Activated naive CD8-positive, alpha-beta T cell treated with anti-CD3 and anti-CD28 coated beads for 36 hours (primary cell): ENCODE results near the gene SH2D4B. TPM values are rescaled to one million over a fixed set of nuclear protein-coding genes. Genes with fewer than 3 reads are reported as not detected.
A peak's percentile ranks its signal among the peaks of the same experiment; 100 is the strongest.
"Not testable (repeated sequence)": the region's sequence is repeated elsewhere in the genome, so short reads cannot be mapped to it uniquely, and the experiment has no call there.

Experiments
- DNase-seq: peaks from one replicate; pipeline ENCODE4 v3.0.0; 2021
- H3K27ac Mint-ChIP-seq: one replicate; pipeline ENCODE4 v1.8.0; 2022; ENCODE audit warnings: mild to moderate bottlenecking, moderate library complexity, mixed read lengths
- H3K27me3 Mint-ChIP-seq: one replicate; pipeline ENCODE4 v1.8.0; 2022; ENCODE audit warnings: mild to moderate bottlenecking, mixed read lengths
- H3K36me3 Mint-ChIP-seq: one replicate; pipeline ENCODE4 v1.8.0; 2021; ENCODE audit warnings: mild to moderate bottlenecking, mixed read lengths
- H3K4me1 Mint-ChIP-seq: one replicate; pipeline ENCODE4 v1.8.0; 2021; ENCODE audit warnings: mixed read lengths
- H3K4me3 Mint-ChIP-seq: one replicate; pipeline ENCODE4 v1.8.0; 2022; ENCODE audit warnings: mild to moderate bottlenecking, moderate library complexity, mixed read lengths
- H3K9me3 Mint-ChIP-seq: one replicate; pipeline ENCODE4 v1.8.0; 2022; ENCODE audit warnings: mixed read lengths
- total RNA-seq, 2 experiments: library from RNA; stranded (reverse); gene quantifications; one replicate each; pipeline ENCODE4 v1.2.3, GENCODE V29; 2021

The SH2D4B gene
- total RNA-seq, 2 experiments from 2014 or later = 0.08 to 0.18 TPM

GRCh38 chr10:80540981-80541750, 3.5 kb downstream of the SH2D4B start:
- no peak overlapping the region for H3K4me3 Mint-ChIP-seq
- H3K27ac Mint-ChIP-seq = peak overlapping the region; percentile 61
- no peaks in the 10 kb centered on the region for H3K27me3 Mint-ChIP-seq
- H3K36me3 Mint-ChIP-seq = peaks cover 2% of the 10 kb centered on the region
- no peak for DNase-seq
- no peaks in the 10 kb centered on the region for H3K9me3 Mint-ChIP-seq
- H3K4me1 Mint-ChIP-seq = peaks cover 15% of the 10 kb centered on the region

DNA sequence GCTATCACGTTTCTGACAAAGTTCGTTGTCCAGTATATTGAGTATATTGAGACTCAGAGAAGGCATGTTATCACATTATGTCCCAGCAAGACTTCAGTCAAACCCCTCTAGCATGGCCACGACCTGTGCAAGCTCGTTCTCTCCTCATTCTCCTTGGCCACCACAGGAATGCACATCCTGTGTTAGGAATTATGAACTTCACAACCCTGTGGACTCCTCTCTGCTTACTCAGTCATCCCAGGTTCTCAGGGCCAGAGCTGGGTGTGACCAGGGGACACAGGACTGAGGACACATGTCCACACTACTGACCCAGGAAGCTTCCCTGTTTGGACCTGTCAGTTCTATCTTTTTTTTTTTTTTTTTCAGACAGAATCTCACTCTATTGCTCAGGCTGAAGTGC, 4.4 kb downstream of the SH2D4B start:
- Mint-ChIP-seq H3K36me3 (no peaks in the 10 kb centered on the region), H3K27ac (no peak overlapping the region), H3K4me3 (no peak overlapping the region), H3K4me1 (peaks cover 11% of the 10 kb centered on the region), H3K9me3 (no peaks in the 10 kb centered on the region), H3K27me3 (no peaks in the 10 kb centered on the region)
- no peak for DNase-seq

GRCh38 chr10:80542652-80543318, 5.1 kb downstream of the SH2D4B start:
- DNase-seq = no peak
- no peak overlapping the region for H3K27ac Mint-ChIP-seq
- H3K27me3 Mint-ChIP-seq = no peaks in the 10 kb centered on the region
- H3K4me3 Mint-ChIP-seq = no peak overlapping the region
- no peaks in the 10 kb centered on the region for H3K9me3 Mint-ChIP-seq
- peaks cover 11% of the 10 kb centered on the region for H3K4me1 Mint-ChIP-seq
- H3K36me3 Mint-ChIP-seq = no peaks in the 10 kb centered on the region

GRCh38 chr10:80543319-80543672, 5.6 kb downstream of the SH2D4B start:
- H3K4me3 Mint-ChIP-seq, H3K9me3 Mint-ChIP-seq, H3K27me3 Mint-ChIP-seq, H3K36me3 Mint-ChIP-seq, H3K27ac Mint-ChIP-seq, DNase-seq: not testable (repeated sequence)
- peaks cover 11% of the 10 kb centered on the region for H3K4me1 Mint-ChIP-seq

DNA sequence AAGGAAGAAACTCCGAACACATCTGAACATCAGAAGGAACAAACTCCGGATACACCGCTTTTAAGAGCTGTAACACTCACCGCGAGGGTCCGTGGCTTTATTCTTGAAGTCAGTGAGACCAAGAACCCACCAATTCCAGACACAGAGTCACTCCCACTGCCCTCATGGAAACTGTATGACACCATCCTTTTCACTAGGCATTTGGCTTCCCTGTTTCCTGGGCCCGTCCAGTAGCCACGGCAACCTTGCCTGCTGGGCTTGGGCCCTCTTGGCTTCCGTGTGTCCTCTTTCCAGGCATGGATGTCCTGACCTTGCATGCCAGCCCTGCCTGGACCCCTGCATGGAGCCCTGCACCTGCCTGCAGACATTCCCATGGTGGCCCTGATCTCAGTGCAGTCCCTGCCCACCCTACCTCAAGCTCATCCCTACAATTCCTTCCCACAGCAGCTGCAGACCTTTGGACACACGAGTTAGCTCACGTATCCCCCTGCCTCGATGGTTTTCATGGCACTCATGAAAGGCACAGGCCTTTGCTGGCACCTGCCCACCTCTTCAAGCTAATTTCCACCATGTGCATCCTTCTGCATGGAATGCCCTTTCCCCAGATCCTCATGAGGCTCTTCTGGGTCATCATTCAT, 6.7 kb downstream of the SH2D4B start:
- Mint-ChIP-seq H3K36me3 (no peaks in the 10 kb centered on the region), H3K4me3 (no peak overlapping the region), H3K4me1 (peaks cover 11% of the 10 kb centered on the region), H3K27ac (no peak overlapping the region), H3K9me3 (no peaks in the 10 kb centered on the region), H3K27me3 (no peaks in the 10 kb centered on the region)
- no peak for DNase-seq

DNA sequence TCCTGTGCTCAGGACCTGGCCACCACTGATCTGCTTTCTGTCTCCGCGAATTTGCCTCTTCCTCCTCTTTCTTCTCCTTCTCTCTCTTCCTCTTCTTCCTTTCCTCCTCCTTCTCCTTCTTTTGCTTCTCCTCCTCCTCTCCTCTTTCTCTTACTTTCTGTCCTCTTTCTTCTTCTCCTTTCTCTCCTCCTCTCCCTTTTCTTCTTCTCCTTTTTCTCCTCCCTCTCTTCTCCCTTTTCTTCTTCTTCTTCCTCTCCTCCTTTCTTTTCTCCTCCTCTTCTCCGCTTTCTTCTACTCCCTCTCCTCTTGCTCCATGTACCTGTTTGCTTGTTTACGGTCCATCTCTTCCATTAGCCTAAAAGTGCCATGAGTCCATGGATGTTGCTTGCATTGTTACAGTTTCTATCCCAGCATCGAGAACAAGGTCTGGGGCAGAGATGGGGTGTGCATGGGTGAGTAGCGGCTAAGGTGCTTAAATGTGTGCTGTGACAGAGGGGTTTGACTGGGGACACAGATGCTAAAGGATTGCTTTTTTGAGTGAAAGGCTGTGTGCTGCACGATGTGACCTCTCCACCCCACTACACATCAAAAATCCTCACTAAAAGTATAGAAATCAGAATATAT, 7.7 kb downstream of the SH2D4B start:
- H3K4me3 Mint-ChIP-seq = no peak overlapping the region
- no peak overlapping the region for H3K27ac Mint-ChIP-seq
- DNase-seq = no peak
- H3K4me1 Mint-ChIP-seq = peaks cover 11% of the 10 kb centered on the region
- H3K9me3 Mint-ChIP-seq = no peaks in the 10 kb centered on the region
- H3K27me3 Mint-ChIP-seq = no peaks in the 10 kb centered on the region
- no peaks in the 10 kb centered on the region for H3K36me3 Mint-ChIP-seq

DNA sequence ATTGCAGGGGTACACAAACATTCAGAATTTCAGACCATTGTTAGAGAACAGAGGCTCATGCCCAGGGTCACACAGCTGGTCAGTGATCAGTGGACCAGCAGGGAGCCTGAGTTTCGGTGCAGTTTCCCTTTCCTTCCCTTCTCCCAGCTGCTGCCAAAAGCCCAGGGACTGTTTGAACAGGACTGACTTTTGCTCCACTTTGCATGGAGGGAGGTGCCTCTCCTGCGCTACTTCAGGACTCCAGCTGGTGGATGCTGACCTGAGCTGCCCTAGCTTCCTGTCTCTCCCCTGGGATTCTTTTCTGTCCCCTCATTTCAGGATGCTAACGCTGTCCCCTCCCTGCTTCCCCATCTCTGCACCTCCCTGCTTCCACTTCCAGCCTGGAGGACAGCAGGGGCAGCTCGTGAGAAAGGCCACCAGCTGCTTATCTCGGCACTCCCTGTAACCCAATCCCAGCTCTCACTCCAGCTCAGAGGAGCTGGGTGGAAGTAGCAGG, 14.5 kb downstream of the SH2D4B start:
- no peak for DNase-seq
- H3K27ac Mint-ChIP-seq = no peak overlapping the region
- no peaks in the 10 kb centered on the region for H3K9me3 Mint-ChIP-seq
- peaks cover 5% of the 10 kb centered on the region for H3K27me3 Mint-ChIP-seq
- no peaks in the 10 kb centered on the region for H3K36me3 Mint-ChIP-seq
- no peaks in the 10 kb centered on the region for H3K4me1 Mint-ChIP-seq
- no peak overlapping the region for H3K4me3 Mint-ChIP-seq

DNA sequence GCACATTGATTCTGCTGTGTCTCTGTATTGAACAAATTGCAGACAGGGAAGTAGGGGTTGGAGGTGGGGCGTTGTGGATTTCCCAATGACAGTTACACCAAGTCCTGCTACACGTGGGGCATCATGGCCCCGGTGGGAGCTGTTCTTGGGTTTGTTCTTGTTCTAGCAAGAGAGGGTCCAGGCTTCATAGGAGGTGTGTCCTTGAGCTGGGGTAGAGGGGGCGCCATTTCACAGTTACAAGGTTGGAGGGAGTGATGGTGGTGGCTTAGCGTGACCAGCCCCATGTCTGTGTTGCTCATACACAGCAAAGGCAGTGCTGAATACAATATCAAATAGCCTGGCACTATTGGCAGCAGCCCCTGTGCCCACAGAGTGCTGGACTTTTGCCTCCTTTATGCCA, 15.7 kb downstream of the SH2D4B start:
- Mint-ChIP-seq H3K4me1 (peaks cover 3% of the 10 kb centered on the region), H3K27ac (no peak overlapping the region)
- DNase-seq = no peak

DNA sequence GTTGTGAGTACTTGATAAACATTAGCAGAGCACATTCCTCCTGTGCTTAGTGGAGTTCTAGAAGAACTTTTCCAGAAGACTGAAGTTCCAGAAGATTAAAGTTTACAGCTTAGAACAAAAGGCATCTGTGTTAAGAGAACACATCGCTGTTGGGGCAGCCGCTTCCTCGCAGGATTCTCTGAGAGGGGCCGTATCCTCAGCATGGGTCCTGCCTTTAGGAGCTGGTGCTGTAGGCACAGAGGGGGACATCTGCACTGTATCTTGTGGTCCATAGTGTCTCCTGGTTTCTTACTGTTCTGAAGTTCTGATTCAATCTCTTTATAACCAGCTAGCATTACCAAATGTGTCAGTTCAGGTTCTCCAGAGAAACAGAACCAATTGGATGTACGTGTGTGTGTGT, 16.3 kb downstream of the SH2D4B start:
- Mint-ChIP-seq H3K4me3 (no peak overlapping the region), H3K27ac (no peak overlapping the region), H3K9me3 (no peaks in the 10 kb centered on the region), H3K27me3 (peaks cover 5% of the 10 kb centered on the region), H3K36me3 (no peaks in the 10 kb centered on the region), H3K4me1 (peaks cover 3% of the 10 kb centered on the region)
- no peak for DNase-seq

More for the DNA sequence above, 15.7 kb downstream of the SH2D4B start:
- Mint-ChIP-seq H3K27me3 (peaks cover 5% of the 10 kb centered on the region), H3K4me3 (no peak overlapping the region), H3K9me3 (no peaks in the 10 kb centered on the region), H3K36me3 (no peaks in the 10 kb centered on the region)

DNA sequence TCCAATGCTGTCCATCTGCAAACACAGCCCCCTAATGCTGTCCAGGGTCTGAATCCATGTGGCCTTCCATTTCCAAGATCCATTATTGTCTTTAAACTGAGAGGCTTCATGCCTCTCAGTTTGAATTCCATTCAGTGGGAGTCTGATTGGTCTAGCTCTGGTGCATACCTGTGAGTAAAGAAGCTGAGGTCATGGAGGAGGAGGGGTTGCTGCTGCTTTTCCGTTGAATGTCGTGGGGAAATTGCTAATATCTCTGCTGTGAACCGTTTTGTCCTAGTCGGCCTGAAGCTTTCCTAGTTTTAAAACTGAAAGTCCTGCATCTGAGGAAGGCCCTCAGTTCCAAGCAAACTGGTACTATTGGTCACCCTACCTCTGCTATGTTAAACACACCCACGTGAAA, 17.7 kb downstream of the SH2D4B start:
- peaks cover 3% of the 10 kb centered on the region for H3K4me1 Mint-ChIP-seq
- no peak overlapping the region for H3K27ac Mint-ChIP-seq
- no peaks in the 10 kb centered on the region for H3K9me3 Mint-ChIP-seq
- no peak for DNase-seq
- no peaks in the 10 kb centered on the region for H3K36me3 Mint-ChIP-seq
- H3K27me3 Mint-ChIP-seq = peaks cover 5% of the 10 kb centered on the region
- no peak overlapping the region for H3K4me3 Mint-ChIP-seq

DNA sequence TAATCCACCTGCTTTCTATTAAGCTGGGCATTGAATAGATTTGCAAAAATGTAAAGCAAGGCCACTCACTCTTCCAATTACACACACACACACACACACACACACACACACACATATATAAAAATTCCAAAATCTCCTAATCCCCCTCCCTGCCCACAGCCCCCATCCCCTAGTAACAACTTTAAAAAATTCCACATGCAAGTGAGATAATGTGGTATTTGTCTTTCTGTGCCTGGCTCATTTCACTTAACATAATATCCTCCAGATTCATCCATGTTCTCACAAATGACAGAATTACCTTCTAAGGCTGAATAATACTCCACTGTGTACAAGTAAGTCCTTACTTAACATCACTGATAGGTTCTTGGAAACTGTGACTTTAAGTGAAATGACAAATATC, 24.2 kb downstream of the SH2D4B start:
- H3K27ac Mint-ChIP-seq = no peak overlapping the region
- no peaks in the 10 kb centered on the region for H3K27me3 Mint-ChIP-seq
- no peak for DNase-seq
- no peak overlapping the region for H3K4me3 Mint-ChIP-seq
- H3K9me3 Mint-ChIP-seq = no peaks in the 10 kb centered on the region
- peaks cover 3% of the 10 kb centered on the region for H3K4me1 Mint-ChIP-seq
- H3K36me3 Mint-ChIP-seq = no peaks in the 10 kb centered on the region

DNA sequence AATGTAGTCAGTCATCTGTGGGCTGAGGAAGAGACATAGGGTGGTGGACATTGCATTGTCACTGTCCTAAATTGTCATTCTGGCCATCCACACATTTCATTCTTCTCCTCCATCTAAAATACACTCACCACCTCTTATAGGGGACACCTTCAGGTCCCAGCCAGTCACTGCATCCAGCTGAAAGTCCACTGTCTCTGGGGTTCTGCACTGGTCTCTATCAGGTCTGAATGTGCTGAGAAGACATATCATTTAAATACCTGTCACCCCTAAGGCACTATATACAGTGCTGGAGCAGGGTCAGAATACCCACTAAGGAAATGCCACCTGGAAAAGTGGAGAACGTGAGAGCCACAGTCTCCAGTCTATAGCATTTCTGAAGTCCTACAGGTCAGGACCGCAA, 29.6 kb downstream of the SH2D4B start:
- H3K27ac Mint-ChIP-seq = no peak overlapping the region
- H3K4me1 Mint-ChIP-seq = no peaks in the 10 kb centered on the region
- DNase-seq = no peak
- no peaks in the 10 kb centered on the region for H3K36me3 Mint-ChIP-seq
- no peaks in the 10 kb centered on the region for H3K9me3 Mint-ChIP-seq
- H3K27me3 Mint-ChIP-seq = no peaks in the 10 kb centered on the region
- no peak overlapping the region for H3K4me3 Mint-ChIP-seq

DNA sequence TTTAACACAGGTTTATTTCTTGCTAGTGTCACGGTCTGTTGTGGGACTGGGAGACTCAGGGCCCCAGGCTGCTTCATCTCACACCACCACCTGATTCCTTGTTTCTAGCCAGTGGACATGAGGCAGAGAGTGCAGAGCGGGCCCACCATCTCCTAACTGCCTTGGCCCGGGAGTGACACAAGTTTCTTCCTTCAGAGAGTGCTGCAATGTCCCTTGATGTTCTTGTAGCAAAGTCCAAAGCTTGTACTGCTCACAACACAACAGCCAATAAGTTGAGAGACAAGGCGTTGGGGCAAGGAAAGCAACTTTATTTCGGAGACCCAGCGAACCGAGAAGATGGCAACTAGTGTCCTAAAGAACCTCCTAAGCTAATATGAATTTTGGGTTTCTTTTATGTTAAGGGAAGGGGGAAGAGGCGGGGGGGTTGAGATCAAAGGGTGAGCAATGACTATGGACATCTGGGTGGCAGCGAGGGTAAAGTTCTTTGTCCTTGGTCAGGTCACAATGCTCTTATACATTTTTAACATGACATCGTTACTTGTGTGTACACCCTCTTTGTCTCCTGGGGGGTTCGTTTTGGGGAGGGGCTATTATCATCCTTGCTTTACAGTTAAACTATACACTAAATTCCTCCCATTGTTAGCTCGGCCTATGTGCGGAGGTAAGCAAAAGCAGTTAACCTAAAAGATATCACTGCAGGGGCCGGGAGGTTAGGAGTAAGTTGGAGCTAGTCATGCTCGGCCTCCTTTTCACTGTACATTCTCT, 31.6 kb downstream of the SH2D4B start:
- no peaks in the 10 kb centered on the region for H3K9me3 Mint-ChIP-seq
- no peaks in the 10 kb centered on the region for H3K27me3 Mint-ChIP-seq
- no peaks in the 10 kb centered on the region for H3K36me3 Mint-ChIP-seq
- no peak overlapping the region for H3K27ac Mint-ChIP-seq
- no peak for DNase-seq
- no peak overlapping the region for H3K4me3 Mint-ChIP-seq
- H3K4me1 Mint-ChIP-seq = no peaks in the 10 kb centered on the region

GRCh38 chr10:80571352-80571751, 33.6 kb downstream of the SH2D4B start:
- H3K27ac Mint-ChIP-seq = no peak overlapping the region
- DNase-seq = no peak
- H3K27me3 Mint-ChIP-seq = no peaks in the 10 kb centered on the region
- H3K4me3 Mint-ChIP-seq = no peak overlapping the region
- no peaks in the 10 kb centered on the region for H3K36me3 Mint-ChIP-seq
- no peaks in the 10 kb centered on the region for H3K4me1 Mint-ChIP-seq
- H3K9me3 Mint-ChIP-seq = no peaks in the 10 kb centered on the region
